Non-pigmented ciliary epithelial cell (primary cell): ENCODE results near the gene TMA7B.
"Not testable (repeated sequence)": the region's sequence is repeated elsewhere in the genome, so short reads cannot be mapped to it uniquely, and the experiment has no call there.

Source experiments
- DNase-seq: peaks from one replicate; pipeline ENCODE4 v3.0.0-alpha.2; 2010; ENCODE audit warnings: low read depth

The TMA7B gene

GRCh38 chr22:39933741-39934140 is 26.5 kb upstream of the TMA7B start:
- DNase-seq = no peak

DNA sequence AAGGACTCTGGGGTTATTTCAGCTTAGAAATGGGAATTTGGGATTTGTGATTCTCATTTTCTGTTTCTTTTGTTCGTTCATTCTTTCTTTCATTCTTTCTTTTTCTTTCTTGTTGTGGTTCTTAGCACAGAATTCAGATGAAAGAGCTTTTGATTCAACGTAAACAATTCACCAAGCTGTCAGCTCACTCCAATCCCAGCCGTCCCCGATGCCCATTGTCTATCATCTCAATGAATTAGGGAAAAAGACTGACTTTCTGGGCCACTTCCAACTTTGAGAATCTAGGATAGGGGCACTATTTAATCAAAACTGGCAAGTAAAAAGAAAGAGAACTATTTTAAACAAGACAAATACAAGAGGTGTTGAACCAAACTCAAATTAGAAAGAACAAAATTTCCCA is 25.1 kb upstream of the TMA7B start:
- no peak for DNase-seq

- no peak for DNase-seq
Observed at GRCh38 chr22:39935612-39936011, 24.6 kb upstream of the TMA7B start.

DNA sequence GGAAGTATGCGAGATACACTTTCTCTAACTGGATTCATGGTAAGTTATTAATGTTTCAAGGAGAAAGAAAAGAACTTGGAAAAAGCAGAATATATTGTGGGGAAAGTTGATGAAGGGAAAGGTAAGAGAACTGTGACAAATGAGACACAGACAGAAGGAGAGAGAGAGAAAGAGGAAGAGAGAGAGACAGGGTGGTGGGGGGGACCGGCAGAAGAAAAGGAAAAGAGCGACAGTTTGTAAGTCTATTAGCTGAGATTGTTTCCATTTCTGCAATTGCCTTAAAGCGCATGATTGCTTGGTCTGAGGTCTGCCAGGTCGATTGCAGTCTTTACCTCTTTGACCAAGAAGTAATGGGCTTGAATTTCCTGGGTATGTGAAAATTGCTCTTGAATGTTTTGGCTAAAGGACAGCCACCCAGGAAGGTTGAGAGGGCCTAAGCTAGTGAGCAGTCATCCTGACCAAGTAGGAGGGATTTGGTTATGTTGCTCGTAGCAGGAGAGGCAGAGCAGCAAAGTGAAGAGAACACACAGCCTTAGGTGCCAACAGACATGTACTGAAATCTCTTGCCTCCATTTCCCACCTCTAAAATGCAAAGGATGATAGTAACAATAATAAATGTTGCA is 23.6 kb upstream of the TMA7B start:
- no peak for DNase-seq

- no peak for DNase-seq
Observed at GRCh38 chr22:39937906-39938305, 22.3 kb upstream of the TMA7B start.

GRCh38 chr22:39938509-39939111 is 21.6 kb upstream of the TMA7B start:
- DNase-seq = no peak

DNA sequence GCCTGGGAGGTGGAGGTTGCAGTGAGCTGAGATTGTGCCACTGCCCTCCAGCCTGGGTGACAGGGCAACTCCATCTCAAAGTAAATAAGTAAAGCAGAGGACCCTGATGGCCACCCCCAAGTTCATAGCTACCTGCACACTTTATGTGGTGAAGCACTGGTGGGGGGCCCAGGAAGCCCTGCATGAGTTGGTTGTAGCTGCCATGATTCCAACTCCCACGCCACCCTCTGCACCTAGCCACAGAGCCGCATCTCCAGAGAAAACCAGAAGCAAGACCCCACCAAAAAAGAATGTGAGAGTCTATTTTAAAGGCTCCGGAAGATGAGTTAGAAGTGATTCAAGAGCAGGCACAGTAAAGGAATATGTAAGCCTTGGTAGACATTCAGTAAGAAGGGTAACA is 20.4 kb upstream of the TMA7B start:
- no peak for DNase-seq

GRCh38 chr22:39940757-39941305 is 19.4 kb upstream of the TMA7B start:
- DNase-seq = no peak

- no peak for DNase-seq
Observed at GRCh38 chr22:39941601-39942000, 18.6 kb upstream of the TMA7B start.

GRCh38 chr22:39942439-39943230 is 17.6 kb upstream of the TMA7B start:
- no peak for DNase-seq

GRCh38 chr22:39943337-39943736 is 16.9 kb upstream of the TMA7B start:
- DNase-seq = no peak

DNA sequence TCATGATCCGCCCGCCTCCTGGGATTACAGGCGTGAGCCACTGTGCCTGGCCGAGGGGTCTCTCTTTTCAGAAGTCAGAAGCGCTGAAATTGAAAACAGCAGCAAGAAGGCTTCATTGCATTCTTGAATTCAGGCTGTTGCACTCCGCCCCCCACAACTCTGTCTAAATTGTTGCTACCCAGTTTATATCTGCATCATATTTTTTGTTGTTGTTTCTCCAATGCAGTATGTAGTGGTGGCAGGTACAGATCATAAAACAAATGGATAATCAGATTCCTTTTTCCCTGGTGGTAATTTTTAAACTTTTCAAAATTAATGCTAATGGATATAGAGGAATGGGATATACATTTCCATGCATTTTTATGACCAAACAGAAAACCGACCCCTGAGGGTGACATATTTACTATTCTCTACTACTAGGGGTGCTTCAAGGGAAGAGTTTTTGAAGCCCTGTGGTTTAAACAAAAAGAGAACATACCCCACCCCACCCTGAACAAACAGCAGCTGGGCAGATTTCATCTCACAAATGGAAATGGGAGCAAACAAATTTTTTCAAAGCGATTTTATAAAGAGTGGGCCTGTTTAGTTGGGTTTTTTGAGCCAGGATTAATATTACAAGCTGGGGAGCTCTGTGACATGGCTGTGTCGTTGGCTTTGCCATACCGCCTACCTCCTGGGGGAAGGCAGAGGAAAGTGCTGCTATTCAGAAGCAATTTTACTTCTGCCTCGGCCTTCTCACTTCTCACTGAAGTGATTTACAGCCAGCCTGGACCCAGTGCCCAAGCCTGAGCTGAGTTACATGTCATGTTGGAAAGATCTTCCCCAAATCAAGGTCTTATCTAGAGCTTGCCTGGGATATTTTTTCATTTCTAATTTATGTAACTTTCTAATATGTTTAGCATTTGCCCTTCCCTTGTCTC is 16.0 kb upstream of the TMA7B start:
- DNase-seq = no peak

GRCh38 chr22:39946126-39946502 is 14.1 kb upstream of the TMA7B start:
- no peak for DNase-seq

DNA sequence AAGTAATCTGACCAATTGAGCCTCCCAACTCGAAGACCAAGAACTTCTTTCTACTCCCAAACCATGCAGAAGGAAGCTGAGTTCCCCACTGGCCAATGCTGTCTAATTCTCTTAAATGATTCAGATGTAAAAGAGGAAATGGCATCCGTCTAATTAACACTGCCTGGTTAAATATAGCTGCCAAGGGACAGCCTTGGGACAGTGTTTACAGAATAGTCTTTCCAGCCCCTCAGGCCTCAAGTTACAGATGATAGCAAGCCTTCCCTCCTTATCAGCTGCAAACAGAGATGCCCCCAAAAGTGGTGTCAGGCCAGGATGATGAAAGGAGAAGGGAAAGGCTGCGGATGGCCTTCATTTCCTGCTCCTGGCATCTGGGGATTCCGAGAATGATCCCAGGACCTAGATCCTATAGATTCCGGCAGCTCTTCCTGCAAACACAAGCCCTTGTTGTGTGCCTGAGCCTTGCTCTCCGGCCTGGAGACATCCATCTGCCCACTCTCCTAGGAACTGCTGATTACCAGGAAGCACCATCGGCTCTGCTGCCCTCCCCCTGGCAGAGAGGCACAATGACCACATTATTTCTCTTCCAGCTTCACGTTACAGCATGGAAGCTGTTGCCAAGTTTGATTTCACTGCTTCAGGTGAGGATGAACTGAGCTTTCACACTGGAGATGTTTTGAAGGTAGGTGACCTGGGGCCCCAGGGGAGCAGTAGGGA is 13.5 kb upstream of the TMA7B start:
- no peak for DNase-seq

GRCh38 chr22:39947220-39948216 is 12.7 kb upstream of the TMA7B start:
- DNase-seq = no peak

GRCh38 chr22:39949964-39950737 is 10.0 kb upstream of the TMA7B start:
- no peak for DNase-seq

GRCh38 chr22:39951603-39952293 is 8.4 kb upstream of the TMA7B start:
- DNase-seq = not testable (repeated sequence)

- DNase-seq = no peak
Observed at GRCh38 chr22:39952347-39952746, 7.8 kb upstream of the TMA7B start.

- DNase-seq = no peak
Observed at GRCh38 chr22:39953101-39953500, 7.1 kb upstream of the TMA7B start.
